ENCODE results near the gene RHOF.

Gene RHOF

DNA sequence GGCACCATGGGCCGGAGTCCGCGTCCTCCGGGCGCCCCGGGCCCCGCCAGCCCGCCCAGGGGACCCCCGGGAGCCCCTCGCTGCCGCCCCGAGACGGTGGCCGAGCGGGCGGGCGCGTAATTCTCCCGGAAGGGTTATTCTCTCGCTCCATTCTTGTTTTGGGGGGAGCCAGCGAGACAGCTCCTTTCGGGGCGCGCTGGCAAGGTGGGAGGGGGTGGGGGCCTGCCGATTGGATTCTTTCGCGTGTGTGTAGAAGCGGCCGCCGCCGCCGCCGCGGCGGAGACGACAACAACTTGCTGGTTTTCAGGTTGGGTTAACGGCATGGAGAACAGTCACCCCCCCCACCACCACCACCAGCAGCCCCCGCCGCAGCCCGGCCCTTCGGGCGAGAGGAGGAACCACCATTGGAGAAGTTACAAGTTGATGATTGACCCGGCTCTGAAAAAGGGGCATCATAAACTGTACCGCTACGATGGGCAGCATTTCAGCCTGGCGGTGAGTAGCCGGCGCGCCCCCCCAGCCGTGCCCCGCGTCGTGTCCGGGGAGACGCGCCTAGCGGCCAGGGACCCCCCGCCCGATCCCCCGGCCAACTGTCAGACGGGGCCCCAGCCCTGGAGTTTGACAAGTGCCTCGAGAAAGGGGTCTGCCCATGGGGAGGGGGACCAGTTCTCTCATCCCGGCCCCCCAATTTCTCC, 11.1 kb upstream of the RHOF start:
- DNase-seq, result peak; percentile 70 to 75

DNA sequence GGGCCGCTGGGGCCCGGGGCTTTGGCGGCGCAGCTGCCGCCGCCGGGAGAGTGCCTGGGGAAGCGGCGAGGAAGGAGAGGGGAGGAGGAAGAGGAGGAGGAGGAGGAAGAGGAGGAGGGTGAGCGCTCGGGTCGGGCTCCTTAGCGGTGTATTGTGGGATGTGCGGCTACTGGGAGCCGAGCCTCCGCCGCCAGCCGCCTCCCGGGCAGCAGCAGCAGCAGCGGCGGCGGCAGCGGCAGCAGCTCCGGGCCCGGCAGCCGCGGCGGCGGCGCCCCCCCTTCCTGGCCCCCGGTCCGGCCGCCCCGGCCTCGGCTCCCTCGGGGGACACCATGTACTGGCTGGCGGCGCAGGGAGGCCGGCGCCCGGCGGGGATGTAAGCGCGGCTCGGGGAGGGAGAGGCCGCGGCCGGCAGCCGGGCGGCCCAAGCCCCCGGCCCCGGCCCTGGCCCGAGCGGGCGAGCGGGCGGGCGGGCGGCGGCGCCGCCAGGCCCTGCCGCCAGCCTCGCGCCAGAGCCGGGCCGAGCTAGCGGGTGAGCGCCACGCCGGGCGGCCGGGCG, 10.5 kb upstream of the RHOF start, which contains the start of gene SETD1B:
Gene SETD1B, plus strand, starts transcription at position 149 of the 556 bp plus-strand sequence. CDS start 729 bp downstream, outside the sequence.
- DNase-seq, result peak; percentile 64 to 66

- DNase-seq, result peak; percentile 95
These were observed 9.6 kb upstream of the RHOF start for GRCh38 chr12:121802843-121803698.

DNA sequence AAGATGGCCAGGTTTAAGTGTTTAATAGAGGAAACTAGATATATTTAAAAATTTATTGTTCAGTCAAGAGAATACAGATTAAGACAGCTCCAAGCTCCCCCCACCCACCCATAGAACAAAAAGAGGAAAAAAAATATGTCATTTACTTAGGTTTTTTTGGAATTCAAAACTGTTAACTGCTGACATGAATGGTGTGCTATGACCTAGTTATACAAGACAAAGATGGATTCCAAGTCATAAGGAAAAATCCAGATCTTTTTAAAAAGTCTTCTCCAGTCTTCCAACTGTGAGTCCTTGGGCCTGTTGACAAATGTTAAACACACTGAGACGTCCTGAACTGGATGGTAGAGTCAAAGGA, 9.0 kb upstream of the RHOF start:
- DNase-seq, result no peak

DNA sequence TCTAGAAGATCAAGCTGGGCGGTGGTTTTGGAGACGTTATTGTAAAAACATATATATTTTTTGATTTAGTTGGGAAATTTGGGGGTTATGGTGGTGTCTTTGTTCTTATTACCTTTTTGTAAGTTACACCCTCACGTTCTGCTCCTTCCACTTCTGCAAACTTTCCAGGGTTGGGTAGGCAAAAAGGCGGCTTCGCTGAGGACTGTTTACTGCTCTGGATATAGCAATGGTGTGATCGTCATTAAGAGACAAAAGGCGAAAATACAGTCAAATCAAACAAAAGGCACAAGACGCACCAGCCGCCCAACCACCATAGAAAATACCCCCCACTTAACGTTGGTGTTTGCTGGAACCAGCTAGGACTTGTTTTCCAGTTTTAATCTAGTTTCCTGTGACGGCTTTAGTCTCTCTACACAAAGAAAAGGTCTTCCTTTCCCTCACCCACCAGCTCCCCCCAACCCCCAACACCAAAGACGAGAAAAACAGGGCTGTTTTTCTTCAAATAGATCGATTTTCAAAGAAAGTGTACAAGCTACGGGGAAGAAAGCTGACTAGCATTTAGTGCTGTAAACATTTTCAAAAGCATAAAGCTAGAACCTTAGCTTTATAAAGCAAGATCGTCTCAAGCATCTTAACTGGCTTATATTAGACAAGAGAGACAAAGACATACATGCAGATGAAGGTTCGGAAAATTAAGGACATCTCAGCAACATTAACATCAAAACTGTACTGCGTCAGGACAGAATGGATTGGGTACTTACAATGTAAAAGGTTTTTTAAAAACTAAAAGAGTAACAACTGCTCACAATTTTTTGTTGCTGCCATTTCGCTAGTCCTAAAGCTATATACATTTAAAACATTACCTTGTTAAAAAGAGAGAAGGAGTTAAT, 8.4 kb upstream of the RHOF start:
- DNase-seq, result peak; percentile 80 to 82

- peak; percentile 76 to 80 for DNase-seq
These were observed 7.5 kb upstream of the RHOF start for GRCh38 chr12:121800694-121801594.

GRCh38 chr12:121799842-121800693, 6.6 kb upstream of the RHOF start:
- peak; percentile 74 to 76 for DNase-seq

DNA sequence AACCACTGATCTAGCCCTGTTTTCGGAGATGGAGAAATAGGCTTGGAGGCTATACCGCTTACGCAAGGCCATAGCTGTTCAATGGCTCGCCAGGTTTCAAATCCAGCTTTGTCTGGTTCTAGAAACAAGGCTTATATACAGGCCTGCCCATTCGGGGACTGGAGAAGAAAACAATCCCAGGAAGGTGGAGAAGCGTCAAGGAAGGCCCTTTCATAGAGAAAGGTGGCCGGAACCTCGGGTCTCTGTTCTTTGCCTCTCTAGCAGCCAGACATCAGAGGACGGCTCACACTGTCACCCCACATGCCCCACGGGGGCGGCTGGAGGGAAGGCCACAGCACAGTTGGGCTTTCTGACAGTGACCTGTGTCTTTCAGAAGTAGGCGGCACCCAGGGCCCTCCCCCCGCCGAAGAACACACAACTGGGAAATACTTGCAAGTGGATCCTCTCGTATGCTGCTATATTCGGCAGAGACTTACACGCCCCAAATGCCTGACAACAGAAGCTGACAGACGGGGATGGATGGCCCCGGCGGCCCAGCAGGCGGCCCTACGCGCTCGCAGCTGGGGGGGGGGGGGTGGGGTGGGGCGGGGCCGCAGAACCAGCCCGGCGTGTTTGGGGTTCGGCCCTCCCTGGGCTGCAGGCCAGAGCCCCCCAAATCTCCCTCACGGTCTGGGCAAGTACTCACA, 5.8 kb upstream of the RHOF start:
- DNase-seq, result peak; percentile 77 to 78

GRCh38 chr12:121798787-121799155, 5.3 kb upstream of the RHOF start:
- no peak for DNase-seq

- DNase-seq, result no peak
These were observed 4.7 kb upstream of the RHOF start for GRCh38 chr12:121797937-121798786.

- peak in 1 of 2 donors; percentile 22 for DNase-seq
These were observed 3.6 kb upstream of the RHOF start for GRCh38 chr12:121796855-121797751.

DNA sequence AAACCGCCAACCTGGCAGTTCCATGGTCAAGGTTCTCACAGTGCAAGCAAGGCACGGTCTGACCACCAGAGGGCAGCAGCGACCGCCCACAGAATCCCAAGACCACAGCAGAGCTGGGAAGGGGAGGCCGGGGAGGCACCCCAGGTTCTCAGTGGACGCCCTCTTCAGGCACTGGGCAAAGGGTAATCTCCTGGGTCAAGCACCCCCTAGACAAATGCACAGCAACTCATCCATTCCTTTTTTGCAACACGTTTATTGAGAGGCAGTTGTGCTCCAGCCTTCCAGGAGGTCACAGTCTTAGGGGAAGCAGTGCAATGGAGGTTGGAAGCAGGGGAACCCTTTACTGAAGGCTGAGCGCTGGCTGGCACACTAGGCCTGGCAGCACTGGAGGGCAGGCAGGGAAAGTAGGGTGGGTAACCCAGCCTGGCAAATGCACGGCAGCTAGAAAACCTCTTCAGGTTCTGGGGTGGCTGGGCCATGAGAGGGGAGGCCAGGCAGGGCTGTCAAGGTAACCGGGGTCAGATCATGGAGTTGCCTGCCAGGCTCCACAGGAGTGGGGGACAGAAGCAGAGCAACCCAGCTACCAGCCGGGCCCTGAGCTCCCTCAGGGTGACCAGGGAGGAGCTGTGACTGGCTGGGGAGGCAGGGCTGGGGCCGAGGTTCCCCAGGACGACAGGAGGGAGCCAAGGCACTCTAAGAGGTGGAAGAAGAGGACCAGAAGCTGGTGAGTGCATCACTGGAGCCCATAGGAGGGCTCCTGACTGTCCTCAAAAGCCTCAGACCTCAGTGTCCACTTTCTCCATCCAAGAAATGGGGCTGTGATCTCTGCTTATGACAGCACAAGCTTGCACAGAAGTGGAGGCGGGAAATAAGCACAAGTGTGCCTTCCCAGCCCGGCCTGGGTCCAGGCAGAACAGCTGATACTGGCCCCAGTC, 1.8 kb upstream of the RHOF start:
- peak; percentile 86 to 88 for DNase-seq

- no peak for DNase-seq
These were observed 1.1 kb upstream of the RHOF start for GRCh38 chr12:121794534-121795033.

- DNase-seq, result peak; percentile 96
These were observed 498 bp upstream of the RHOF start for GRCh38 chr12:121793838-121794533.

DNA sequence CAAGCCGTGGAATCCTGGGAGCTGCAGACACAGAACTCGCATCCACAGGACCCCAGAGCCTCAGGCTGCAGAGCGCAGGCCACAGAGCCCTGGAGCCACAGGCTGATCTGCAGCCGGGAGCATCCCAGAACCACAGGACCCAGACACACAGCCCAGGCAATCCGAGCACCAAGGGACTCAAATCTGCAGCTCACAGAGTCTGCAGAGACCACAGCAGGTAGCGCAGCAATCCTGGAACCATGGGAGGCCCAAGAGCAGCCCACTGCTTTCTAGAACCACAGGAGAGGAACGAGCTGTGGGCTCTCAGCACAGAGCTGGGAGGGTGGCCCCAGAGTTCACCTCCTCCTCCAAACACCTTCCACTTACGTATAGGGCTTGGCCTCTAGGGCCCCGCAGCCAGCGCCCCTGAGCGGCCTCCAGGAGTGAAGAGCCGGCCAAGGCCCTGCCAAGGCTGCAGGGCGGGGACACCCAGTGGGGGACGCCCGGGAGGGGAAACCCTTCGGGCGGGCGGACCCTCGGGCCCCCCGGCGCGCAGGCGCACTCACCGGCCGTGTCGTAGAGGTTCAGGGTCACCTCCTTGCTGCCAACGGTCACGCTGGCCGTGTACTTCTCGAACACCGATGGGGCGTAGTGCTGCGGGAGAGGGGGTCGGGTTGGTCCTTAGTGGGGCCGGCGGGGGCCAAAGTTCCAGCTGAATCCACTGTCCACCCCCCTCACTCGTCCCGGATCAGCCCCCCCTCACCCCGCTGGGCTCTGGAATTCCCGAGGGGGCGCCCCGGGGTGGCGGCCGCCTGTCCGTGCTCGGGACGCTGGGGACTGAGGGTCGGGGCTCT, 665 bp downstream of the RHOF start:
- DNase-seq, result peak; percentile 69 to 74
